Parathyroid adenoma (tissue), 2 donors: Measurements from ENCODE around the gene CPN1.

Experiments used
- H2AFZ ChIP-seq: fragments of 300-600 bp; sonication (generic); one replicate; pipeline ENCODE4 v1.7.0; 2017; ENCODE audit warnings: antibody characterized with exemption, mild to moderate bottlenecking
- H3K27ac ChIP-seq: fragments of 300-600 bp; sonication (generic); one replicate; pipeline ENCODE4 v1.7.0; 2017
- H3K27me3 ChIP-seq: fragments of 300-600 bp; sonication (generic); one replicate; pipeline ENCODE4 v1.7.0; 2017; ENCODE audit warnings: low read length; ENCODE audit not compliant: control insufficient read depth, insufficient read depth
- H3K36me3 ChIP-seq: fragments of 300-600 bp; sonication (generic); one replicate; pipeline ENCODE4 v1.7.0; 2017; ENCODE audit warnings: low read length; ENCODE audit not compliant: control insufficient read depth, insufficient read depth
- H3K4me1 ChIP-seq: fragments of 300-600 bp; sonication (generic); one replicate; pipeline ENCODE4 v1.7.0; 2017; ENCODE audit warnings: control low read depth
- H3K4me2 ChIP-seq: fragments of 300-600 bp; sonication (generic); one replicate; pipeline ENCODE4 v1.7.0; 2017; ENCODE audit warnings: low read length
- H3K4me3 ChIP-seq: fragments of 300-600 bp; sonication (generic); one replicate; pipeline ENCODE4 v1.7.0; 2017; ENCODE audit warnings: low read depth, low read length
- H3K79me2 ChIP-seq: fragments of 300-600 bp; sonication (generic); one replicate; pipeline ENCODE4 v1.7.0; 2017; ENCODE audit warnings: control low read depth
- H3K9ac ChIP-seq: fragments of 300-600 bp; sonication (generic); one replicate; pipeline ENCODE4 v1.7.0; 2017; ENCODE audit warnings: mild to moderate bottlenecking
- H3K9me3 ChIP-seq: fragments of 300-600 bp; sonication (generic); one replicate; pipeline ENCODE4 v1.7.0; 2017; ENCODE audit warnings: low read length; ENCODE audit not compliant: control insufficient read depth
- TF ChIP-seq, protein P1 (sequence below): fragments of 300-600 bp; sonication (generic); IDR thresholded peaks from one replicate; pipeline ENCODE4 v1.7.0; 2017; ENCODE audit warnings: antibody characterized with exemption, mild to moderate bottlenecking
- donor health status: primary hyperparathyroidism.

Gene CPN1

DNA sequence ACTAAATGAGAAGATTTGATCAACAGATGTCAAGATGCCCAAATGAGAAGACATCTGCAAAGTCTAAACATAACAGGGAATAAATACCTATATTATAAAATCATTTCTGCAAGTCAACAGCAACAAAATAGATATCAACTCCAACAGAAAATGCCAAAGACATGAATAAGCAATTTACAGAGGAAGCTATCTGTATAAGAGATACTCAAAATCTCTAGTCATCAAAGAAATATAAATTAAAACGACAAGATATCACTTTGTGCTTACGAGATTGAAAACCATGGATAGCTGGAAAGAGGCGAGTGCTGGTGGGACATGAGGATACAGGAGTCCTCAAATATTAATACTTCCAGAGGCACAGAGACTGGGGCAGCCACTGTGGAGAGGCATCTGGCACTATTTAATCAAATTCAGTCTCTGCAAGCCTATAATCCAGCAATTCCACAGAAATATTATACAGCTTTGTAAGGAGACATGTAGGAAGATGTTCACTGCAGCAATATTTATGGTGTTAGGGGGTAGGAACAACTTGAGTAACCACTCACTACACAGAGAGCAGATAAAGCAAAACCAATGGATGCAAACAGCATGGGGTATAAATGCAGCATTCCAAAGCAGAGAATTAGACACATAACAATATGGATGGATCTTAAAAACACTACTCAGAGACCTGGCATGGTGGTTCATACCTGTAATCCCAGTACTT is 76.7 kb downstream of the CPN1 start:
- Histone ChIP-seq H3K9ac (no peak overlapping the region), H3K27me3 (no peaks in the 10 kb centered on the region), H3K4me3 (no peak overlapping the region), H3K79me2 (peaks cover 58% of the 10 kb centered on the region), H3K27ac (peak overlapping the region; percentile 95), H3K9me3 (no peaks in the 10 kb centered on the region), H2AFZ (no peak overlapping the region), H3K4me1 (peaks cover 47% of the 10 kb centered on the region), H3K4me2 (no peak overlapping the region), H3K36me3 (no peaks in the 10 kb centered on the region)
- TF ChIP-seq, protein P1, sequence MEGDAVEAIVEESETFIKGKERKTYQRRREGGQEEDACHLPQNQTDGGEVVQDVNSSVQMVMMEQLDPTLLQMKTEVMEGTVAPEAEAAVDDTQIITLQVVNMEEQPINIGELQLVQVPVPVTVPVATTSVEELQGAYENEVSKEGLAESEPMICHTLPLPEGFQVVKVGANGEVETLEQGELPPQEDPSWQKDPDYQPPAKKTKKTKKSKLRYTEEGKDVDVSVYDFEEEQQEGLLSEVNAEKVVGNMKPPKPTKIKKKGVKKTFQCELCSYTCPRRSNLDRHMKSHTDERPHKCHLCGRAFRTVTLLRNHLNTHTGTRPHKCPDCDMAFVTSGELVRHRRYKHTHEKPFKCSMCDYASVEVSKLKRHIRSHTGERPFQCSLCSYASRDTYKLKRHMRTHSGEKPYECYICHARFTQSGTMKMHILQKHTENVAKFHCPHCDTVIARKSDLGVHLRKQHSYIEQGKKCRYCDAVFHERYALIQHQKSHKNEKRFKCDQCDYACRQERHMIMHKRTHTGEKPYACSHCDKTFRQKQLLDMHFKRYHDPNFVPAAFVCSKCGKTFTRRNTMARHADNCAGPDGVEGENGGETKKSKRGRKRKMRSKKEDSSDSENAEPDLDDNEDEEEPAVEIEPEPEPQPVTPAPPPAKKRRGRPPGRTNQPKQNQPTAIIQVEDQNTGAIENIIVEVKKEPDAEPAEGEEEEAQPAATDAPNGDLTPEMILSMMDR, result no peak

DNA sequence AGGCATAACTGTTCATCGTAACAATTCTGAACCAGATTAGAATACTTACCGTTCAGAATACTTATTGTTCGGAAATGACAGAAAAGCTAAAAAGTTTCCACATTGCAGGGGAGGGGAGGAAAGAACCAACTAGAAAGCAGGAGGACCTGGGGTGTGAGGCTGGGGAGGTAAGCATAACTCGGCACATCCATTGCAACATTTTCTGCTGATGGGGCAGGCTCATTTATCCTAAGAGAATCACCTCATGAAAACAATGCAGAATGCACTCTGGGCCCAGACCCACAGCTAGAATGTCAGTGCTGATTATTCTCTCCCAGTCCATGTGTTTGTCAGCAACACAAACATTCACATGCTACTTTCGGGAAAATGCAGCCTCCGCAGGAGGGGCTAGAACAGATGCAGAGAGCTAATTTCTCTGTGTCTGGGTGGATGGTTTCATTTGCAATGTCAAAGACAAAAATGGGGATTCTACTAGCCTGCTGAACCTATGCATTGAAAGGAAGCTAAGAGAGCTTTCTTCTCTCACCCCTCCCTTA is 81.5 kb downstream of the CPN1 start:
- Histone ChIP-seq H3K27ac (peak overlapping the region; percentile 42), H3K4me1 (peaks cover 61% of the 10 kb centered on the region), H2AFZ (no peak overlapping the region), H3K4me3 (no peak overlapping the region), H3K4me2 (peak overlapping the region; percentile 34), H3K36me3 (no peaks in the 10 kb centered on the region), H3K27me3 (no peaks in the 10 kb centered on the region), H3K79me2 (peaks cover 58% of the 10 kb centered on the region), H3K9ac (no peak overlapping the region), H3K9me3 (no peaks in the 10 kb centered on the region)
- TF ChIP-seq, protein P1, result no peak

- Histone ChIP-seq H3K9me3 (no peaks in the 10 kb centered on the region), H3K79me2 (peaks cover 60% of the 10 kb centered on the region), H3K27me3 (no peaks in the 10 kb centered on the region), H3K36me3 (no peaks in the 10 kb centered on the region), H3K4me1 (peaks cover 61% of the 10 kb centered on the region), H2AFZ (no peak overlapping the region), H3K27ac (peak overlapping the region; percentile 85), H3K4me3 (no peak overlapping the region), H3K4me2 (peak overlapping the region; percentile 34), H3K9ac (no peak overlapping the region)
- TF ChIP-seq, protein P1, result no peak
Observed at GRCh38 chr10:99999319-100000108, 82.2 kb downstream of the CPN1 start.

- H3K9ac ChIP-seq, result no peak overlapping the region
- H3K27ac ChIP-seq, result peak overlapping the region; percentile 85
- no peaks in the 10 kb centered on the region for H3K27me3 ChIP-seq
- H3K79me2 ChIP-seq, result peaks cover 64% of the 10 kb centered on the region
- TF ChIP-seq, protein P1, result no peak
- no peaks in the 10 kb centered on the region for H3K9me3 ChIP-seq
- H3K4me2 ChIP-seq, result peak overlapping the region; percentile 19
- H3K4me1 ChIP-seq, result peaks cover 64% of the 10 kb centered on the region
- H3K36me3 ChIP-seq, result no peaks in the 10 kb centered on the region
- H3K4me3 ChIP-seq, result no peak overlapping the region
- no peak overlapping the region for H2AFZ ChIP-seq
Observed at GRCh38 chr10:99998889-99999288, 82.8 kb downstream of the CPN1 start.
